Testis (tissue), 3 donors: ENCODE data around the gene CREBBP. TPM values are rescaled to one million over a fixed set of nuclear protein-coding genes. Genes with fewer than 3 reads are reported as not detected.

Source experiments
- DNase-seq: peaks from one replicate; pipeline ENCODE4 v3.0.0-alpha.2; 2019
- H3K27ac ChIP-seq, 2 donors: fragments of 200-600 bp; sonication (generic); one replicate each; pipeline ENCODE4 v1.5.1; 2019
- H3K27me3 ChIP-seq: fragments of 200-600 bp; sonication (generic); one replicate; pipeline ENCODE4 v1.5.1; 2019
- H3K36me3 ChIP-seq: fragments of 200-600 bp; sonication (generic); one replicate; pipeline ENCODE4 v1.5.1; 2017; ENCODE audit warnings: low read depth; ENCODE audit errors: missing control alignments
- H3K4me1 ChIP-seq: fragments of 200-600 bp; sonication (generic); one replicate; pipeline ENCODE4 v1.5.1; 2019
- H3K4me3 ChIP-seq, 2 donors: fragments of 200-600 bp; sonication (generic); one replicate each; pipeline ENCODE4 v1.5.1; 2017 to 2019
- H3K9me3 ChIP-seq: fragments of 200-600 bp; sonication (generic); one replicate; pipeline ENCODE4 v1.5.1; 2017
- POLR2A ChIP-seq: fragments of 450-650 bp; IDR thresholded peaks from one replicate; pipeline ENCODE4 v1.6.1; 2017; ENCODE audit warnings: antibody characterized with exemption, mild to moderate bottlenecking, moderate library complexity
- WGBS, 2 donors: methylation state at CpG; one replicate each; pipeline ENCODE4 v1.1.5; 2018; 5-methylcytosine and 5-hydroxymethylcytosine counted together
- intact Hi-C: fragments of 100-400 bp; cut with DNase I; formaldehyde crosslinking; loops from one replicate; pipeline ENCODE4 v1.15.1; 2023; ENCODE audit warnings: low total_unique reads
- polyA plus RNA-seq: library from polyadenylated mRNA; stranded (reverse); fragments of 350-450 nt; fragmentation: Illumina TruSeq; extraction: RNeasy Lipid Tissue Mini Kit (QIAGEN cat#74804); gene quantifications from one replicate; pipeline ENCODE4 v1.2.3, GENCODE V29; 2014; ENCODE audit warnings: low read depth, low replicate concordance; ENCODE audit not compliant: insufficient read depth
- total RNA-seq, 2 donors: library from RNA; depleted of rRNA; stranded (reverse); fragments of >200 nt; gene quantifications; one replicate each; pipeline ENCODE4 v1.2.3, GENCODE V29; 2016
- TF ChIP-seq, protein P1 (sequence below), 3 experiments: fragments of 450-650 bp in 2 of 3; fragments of 200-600 bp in 1 of 3; sonication (generic) in 1 of 3; IDR thresholded peaks; one replicate each; pipeline ENCODE4 v1.5.1; 2016 to 2019; ENCODE audit warnings: antibody characterized with exemption in 3 of 3, mild to moderate bottlenecking in 2 of 3, moderate library complexity in 1 of 3

The CREBBP gene
- total and polyA plus RNA-seq, 3 donors from 2014 or later = 86.0 to 185 (median 141) TPM

DNA sequence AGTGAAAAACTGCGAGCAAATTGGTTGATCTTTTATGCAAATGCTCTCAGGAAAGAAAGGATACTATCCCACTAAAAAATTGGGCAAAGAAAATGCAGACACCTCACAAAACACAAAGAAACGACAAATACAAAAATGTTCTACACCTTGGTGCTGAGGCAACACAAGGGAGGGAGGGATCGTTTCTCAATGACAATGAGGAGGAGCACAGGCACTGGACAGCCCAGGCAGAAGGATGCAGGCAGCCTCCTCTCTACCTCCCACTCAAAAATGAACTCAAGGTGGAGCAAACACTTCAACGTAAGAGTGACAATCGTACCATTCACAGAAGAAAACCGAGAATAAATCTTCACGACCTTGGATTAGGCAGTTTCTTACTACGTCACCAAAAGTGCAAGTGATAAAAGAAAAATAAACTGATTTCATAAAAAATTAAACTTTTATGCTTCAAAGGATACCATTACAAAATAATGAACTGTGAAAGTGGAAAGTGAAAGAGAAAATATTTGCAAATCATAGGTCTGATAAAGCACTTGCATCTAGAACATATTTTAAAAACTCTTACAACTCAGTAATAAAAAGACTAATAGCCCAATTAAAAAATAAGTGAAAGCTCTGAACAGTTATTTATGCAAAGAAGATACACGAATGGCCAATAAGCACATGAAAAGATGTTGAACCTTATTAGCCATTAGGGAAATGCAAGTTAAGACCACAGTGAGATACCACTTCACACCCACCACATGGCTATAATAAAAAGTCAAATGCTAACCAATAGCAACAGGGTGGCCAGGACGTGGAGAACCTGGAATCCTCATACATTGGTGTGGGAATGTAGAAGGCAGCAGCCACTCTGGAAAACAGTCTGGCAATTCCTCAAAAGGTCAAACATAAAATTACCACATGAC lies 82.4 kb downstream of the CREBBP start:
- peaks cover 5% of the 10 kb centered on the region for H3K4me1 ChIP-seq
- TF ChIP-seq, protein P1, sequence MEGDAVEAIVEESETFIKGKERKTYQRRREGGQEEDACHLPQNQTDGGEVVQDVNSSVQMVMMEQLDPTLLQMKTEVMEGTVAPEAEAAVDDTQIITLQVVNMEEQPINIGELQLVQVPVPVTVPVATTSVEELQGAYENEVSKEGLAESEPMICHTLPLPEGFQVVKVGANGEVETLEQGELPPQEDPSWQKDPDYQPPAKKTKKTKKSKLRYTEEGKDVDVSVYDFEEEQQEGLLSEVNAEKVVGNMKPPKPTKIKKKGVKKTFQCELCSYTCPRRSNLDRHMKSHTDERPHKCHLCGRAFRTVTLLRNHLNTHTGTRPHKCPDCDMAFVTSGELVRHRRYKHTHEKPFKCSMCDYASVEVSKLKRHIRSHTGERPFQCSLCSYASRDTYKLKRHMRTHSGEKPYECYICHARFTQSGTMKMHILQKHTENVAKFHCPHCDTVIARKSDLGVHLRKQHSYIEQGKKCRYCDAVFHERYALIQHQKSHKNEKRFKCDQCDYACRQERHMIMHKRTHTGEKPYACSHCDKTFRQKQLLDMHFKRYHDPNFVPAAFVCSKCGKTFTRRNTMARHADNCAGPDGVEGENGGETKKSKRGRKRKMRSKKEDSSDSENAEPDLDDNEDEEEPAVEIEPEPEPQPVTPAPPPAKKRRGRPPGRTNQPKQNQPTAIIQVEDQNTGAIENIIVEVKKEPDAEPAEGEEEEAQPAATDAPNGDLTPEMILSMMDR (IDR thresholded peaks at IDR 0.05) = no peak
- no peak for TF ChIP-seq POLR2A
- intact Hi-C loops = no loop called here

DNA sequence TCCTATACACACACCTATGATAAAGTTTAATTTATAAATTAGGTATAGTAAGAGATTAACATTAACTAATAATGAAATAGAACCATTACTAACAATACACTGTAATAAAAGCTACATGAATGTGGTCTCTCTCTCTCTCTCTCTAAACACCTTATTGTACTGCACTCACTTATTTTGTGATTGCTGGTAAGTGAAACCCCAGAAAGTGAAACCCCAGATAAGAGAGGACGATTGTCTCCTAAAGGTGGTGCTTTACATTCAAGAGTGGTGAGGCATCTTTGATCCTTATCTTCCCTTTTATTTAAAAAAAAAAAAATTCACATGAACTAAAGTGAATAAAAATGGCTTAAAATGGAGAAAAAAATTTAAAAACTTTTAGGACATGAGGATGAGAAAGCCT lies 83.0 kb downstream of the CREBBP start:
- TF ChIP-seq, protein P1 (IDR thresholded peaks at IDR 0.05) = no peak
- TF ChIP-seq POLR2A = no peak
- intact Hi-C loops = no loop called here
- H3K4me1 ChIP-seq = peaks cover 5% of the 10 kb centered on the region

More for the DNA sequence above, 82.4 kb downstream of the CREBBP start:
- no peak overlapping the region for H3K27ac ChIP-seq
- no peaks in the 10 kb centered on the region for H3K36me3 ChIP-seq
- H3K27me3 ChIP-seq = no peaks in the 10 kb centered on the region
- H3K4me3 ChIP-seq = no peak overlapping the region
- 29 to 50% methylated on average over 10 of the region's 10 CpGs for whole genome bisulfite sequencing, 2 donors
- no peak for DNase-seq
- H3K9me3 ChIP-seq = no peaks in the 10 kb centered on the region

DNA sequence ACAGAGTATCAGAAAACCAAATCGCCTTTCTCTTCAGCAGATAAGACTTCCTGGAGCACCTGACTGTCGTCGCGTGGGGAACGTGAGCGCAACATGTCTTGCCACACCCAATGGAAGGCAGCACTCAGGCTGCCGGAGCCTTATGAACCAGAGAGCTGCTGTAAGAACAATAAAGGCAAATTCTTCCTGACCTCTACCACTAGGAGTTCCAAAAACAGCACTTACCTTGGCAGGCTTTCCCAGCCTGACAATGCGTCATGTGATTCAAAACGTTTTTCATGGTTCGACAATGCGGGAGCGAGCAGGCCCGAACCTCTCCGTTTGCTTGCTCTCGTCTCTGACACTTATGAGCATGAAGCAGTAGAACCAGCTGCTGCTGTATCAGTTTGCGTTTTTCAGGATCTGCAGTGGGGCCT lies 87.3 kb downstream of the CREBBP start:
- H3K4me3 ChIP-seq = no peak overlapping the region
- WGBS, 2 donors = 58 to 80% methylated on average over 15 to 16 of the region's 16 CpGs
- DNase-seq = peak; percentile 36
- no peaks in the 10 kb centered on the region for H3K27me3 ChIP-seq
- TF ChIP-seq POLR2A = no peak
- TF ChIP-seq, protein P1 (IDR thresholded peaks at IDR 0.05) = no peak
- H3K9me3 ChIP-seq = no peaks in the 10 kb centered on the region
- intact Hi-C loops = no loop called here
- H3K36me3 ChIP-seq = no peaks in the 10 kb centered on the region
- H3K27ac ChIP-seq = no peak overlapping the region
- H3K4me1 ChIP-seq = peaks cover 5% of the 10 kb centered on the region

More for the DNA sequence above, 83.0 kb downstream of the CREBBP start:
- Histone ChIP-seq H3K27me3 (no peaks in the 10 kb centered on the region), H3K36me3 (no peaks in the 10 kb centered on the region), H3K4me3 (no peak overlapping the region), H3K9me3 (no peaks in the 10 kb centered on the region), H3K27ac (no peak overlapping the region)
- WGBS, 2 donors = 38 to 53% methylated on average over 1 of the region's 1 CpG
- DNase-seq = no peak

DNA sequence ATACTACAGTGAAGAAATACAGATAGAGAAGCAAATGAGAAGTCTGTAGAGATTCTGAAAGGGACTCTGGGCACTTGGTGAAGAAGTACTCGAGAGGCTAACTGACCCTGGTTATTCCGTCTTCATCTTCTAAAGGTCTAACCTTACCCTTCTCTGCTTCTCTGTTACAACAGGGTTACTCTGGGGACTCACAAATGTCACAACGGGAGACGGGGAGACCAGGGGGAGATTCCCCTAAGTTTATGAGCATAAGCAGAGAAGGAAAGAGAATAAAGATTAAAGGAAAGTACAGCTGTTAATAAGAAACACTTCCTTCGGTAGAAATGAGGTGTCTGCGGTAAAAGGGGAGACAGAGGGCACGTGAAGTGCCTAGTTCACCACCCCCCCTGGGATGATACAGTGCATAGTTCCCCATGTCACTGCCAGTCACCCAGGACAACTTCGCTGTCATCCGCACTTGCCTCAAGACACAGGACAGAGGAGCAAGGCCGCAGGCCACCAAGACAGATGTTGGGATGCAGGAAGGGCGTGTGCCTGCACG lies 88.0 kb downstream of the CREBBP start:
- DNase-seq = no peak
- Histone ChIP-seq H3K9me3 (no peaks in the 10 kb centered on the region), H3K4me3 (no peak overlapping the region), H3K36me3 (no peaks in the 10 kb centered on the region), H3K4me1 (peaks cover under 1% of the 10 kb centered on the region), H3K27me3 (no peaks in the 10 kb centered on the region), H3K27ac (no peak overlapping the region)
- WGBS, 2 donors = 85 to 89% methylated on average over 12 of the region's 12 CpGs
- TF ChIP-seq POLR2A = no peak
- TF ChIP-seq, protein P1 (IDR thresholded peaks at IDR 0.05) = no peak
- intact Hi-C loops = no loop called here
